NOMO-1 treated with dmso at 0.1 percent for 144 hours (cell line): ENCODE measurements around the gene UMPS.
A peak's percentile ranks its signal among the peaks of the same experiment; 100 is the strongest.

Source experiments
- DNase-seq: peaks from one replicate; lab custom pipeline; 2025; ENCODE audit not compliant: unreplicated experiment; lab: John Stamatoyannopoulos, UW

Gene UMPS

GRCh38 chr3:124730129-124730940 lies at the start of gene UMPS:
UMPS (plus strand) TSS chr3:124730452; CDS start chr3:124730472, 20 bp downstream.
- DNase-seq: peak; percentile 61

- no peak for DNase-seq
Measured at GRCh38 chr3:124680521-124680920, 49.7 kb upstream of the UMPS start.

- no peak for DNase-seq
Measured at GRCh38 chr3:124682263-124682662, 48.0 kb upstream of the UMPS start.

- DNase-seq: no peak
Measured at GRCh38 chr3:124684459-124684858, 45.8 kb upstream of the UMPS start.

- no peak for DNase-seq
Measured at GRCh38 chr3:124685067-124685466, 45.2 kb upstream of the UMPS start.

GRCh38 chr3:124685481-124685880 lies 44.8 kb upstream of the UMPS start:
- no peak for DNase-seq

GRCh38 chr3:124686028-124686670 lies 44.1 kb upstream of the UMPS start:
- DNase-seq: no peak

GRCh38 chr3:124688581-124689454 lies 41.4 kb upstream of the UMPS start:
- peak; percentile 19 for DNase-seq

GRCh38 chr3:124691599-124691998 lies 38.7 kb upstream of the UMPS start:
- no peak for DNase-seq

- no peak for DNase-seq
Measured at GRCh38 chr3:124694486-124694885, 35.8 kb upstream of the UMPS start.

- DNase-seq: no peak
Measured at GRCh38 chr3:124695369-124695768, 34.9 kb upstream of the UMPS start.

- no peak for DNase-seq
Measured at GRCh38 chr3:124696006-124696405, 34.2 kb upstream of the UMPS start.

- DNase-seq: no peak
Measured at GRCh38 chr3:124697302-124697701, 33.0 kb upstream of the UMPS start.

- DNase-seq: no peak
Measured at GRCh38 chr3:124698030-124698770, 32.1 kb upstream of the UMPS start.

- no peak for DNase-seq
Measured at GRCh38 chr3:124699051-124699450, 31.2 kb upstream of the UMPS start.

GRCh38 chr3:124699686-124700396 lies 30.4 kb upstream of the UMPS start:
- no peak for DNase-seq

GRCh38 chr3:124700880-124701684 lies 29.2 kb upstream of the UMPS start:
- no peak for DNase-seq

GRCh38 chr3:124701687-124702086 lies 28.6 kb upstream of the UMPS start:
- DNase-seq: no peak

- DNase-seq: no peak
Measured at GRCh38 chr3:124702950-124703349, 27.3 kb upstream of the UMPS start.
